ENCODE measurements around the gene ZNF445. TPM values are rescaled to one million over a fixed set of nuclear protein-coding genes. Genes with fewer than 3 reads are reported as not detected.
"Not testable (repeated sequence)": the region's sequence is repeated elsewhere in the genome, so short reads cannot be mapped to it uniquely, and the experiment has no call there.

The ZNF445 gene
- total RNA-seq, 4 donors from 2014 or later: 9.0 to 9.9 (median 9.2) TPM

GRCh38 chr3:44478055-44478468, 592 bp upstream of the ZNF445 start:
- Histone ChIP-seq H3K27ac (no peak overlapping the region), H3K36me3 (no peaks in the 10 kb centered on the region), H3K4me3 (replicated peaks in 1 of 3) (peak overlapping the region in 1 of 3 donors; percentile 79), H3K4me1 (peaks cover 7 to 13% of the 10 kb centered on the region in 2 donors), H3K9me3 (no peaks in the 10 kb centered on the region), H3K27me3 (no peaks in the 10 kb centered on the region)
- intact Hi-C loops (cut with DNase I): no loop called here
- no peak for TF ChIP-seq POLR2A (IDR thresholded peaks at IDR 0.05)
- TF ChIP-seq, protein P1, sequence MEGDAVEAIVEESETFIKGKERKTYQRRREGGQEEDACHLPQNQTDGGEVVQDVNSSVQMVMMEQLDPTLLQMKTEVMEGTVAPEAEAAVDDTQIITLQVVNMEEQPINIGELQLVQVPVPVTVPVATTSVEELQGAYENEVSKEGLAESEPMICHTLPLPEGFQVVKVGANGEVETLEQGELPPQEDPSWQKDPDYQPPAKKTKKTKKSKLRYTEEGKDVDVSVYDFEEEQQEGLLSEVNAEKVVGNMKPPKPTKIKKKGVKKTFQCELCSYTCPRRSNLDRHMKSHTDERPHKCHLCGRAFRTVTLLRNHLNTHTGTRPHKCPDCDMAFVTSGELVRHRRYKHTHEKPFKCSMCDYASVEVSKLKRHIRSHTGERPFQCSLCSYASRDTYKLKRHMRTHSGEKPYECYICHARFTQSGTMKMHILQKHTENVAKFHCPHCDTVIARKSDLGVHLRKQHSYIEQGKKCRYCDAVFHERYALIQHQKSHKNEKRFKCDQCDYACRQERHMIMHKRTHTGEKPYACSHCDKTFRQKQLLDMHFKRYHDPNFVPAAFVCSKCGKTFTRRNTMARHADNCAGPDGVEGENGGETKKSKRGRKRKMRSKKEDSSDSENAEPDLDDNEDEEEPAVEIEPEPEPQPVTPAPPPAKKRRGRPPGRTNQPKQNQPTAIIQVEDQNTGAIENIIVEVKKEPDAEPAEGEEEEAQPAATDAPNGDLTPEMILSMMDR (IDR thresholded peaks at IDR 0.05): no peak
- DNase-seq: no peak
- 59 to 60% methylated on average over 4 of the region's 4 CpGs for WGBS, 2 donors

GRCh38 chr3:44476963-44477311, 533 bp downstream of the ZNF445 start:
- intact Hi-C loops (cut with DNase I): no loop called here
- no peak for DNase-seq
- Histone ChIP-seq H3K4me3 (replicated peaks in 1 of 3) (peak overlapping the region in 2 of 3 donors; percentile 79 to 84), H3K4me1 (peaks cover 7 to 13% of the 10 kb centered on the region in 2 donors), H3K27ac (peak overlapping the region in 1 of 3 donors; percentile 26), H3K36me3 (no peaks in the 10 kb centered on the region), H3K9me3 (no peaks in the 10 kb centered on the region), H3K27me3 (no peaks in the 10 kb centered on the region)
- 1% methylated on average over 5 of the region's 5 CpGs for WGBS, 2 donors
- TF ChIP-seq, protein P1 (IDR thresholded peaks at IDR 0.05): no peak
- TF ChIP-seq POLR2A (IDR thresholded peaks at IDR 0.05): no peak

- no peak for DNase-seq
- no peak overlapping the region for H3K27ac ChIP-seq
- 43 to 58% methylated on average over 6 of the region's 6 CpGs for WGBS, 2 donors
- no peaks in the 10 kb centered on the region for H3K36me3 ChIP-seq
- intact Hi-C loops (cut with DNase I): no loop called here
- H3K27me3 ChIP-seq: no peaks in the 10 kb centered on the region
- no peak overlapping the region for H3K4me3 ChIP-seq (replicated peaks in 1 of 3)
- peaks cover 7 to 13% of the 10 kb centered on the region in 2 donors for H3K4me1 ChIP-seq
- H3K9me3 ChIP-seq: no peaks in the 10 kb centered on the region
- TF ChIP-seq, protein P1 (IDR thresholded peaks at IDR 0.05): no peak
- TF ChIP-seq POLR2A (IDR thresholded peaks at IDR 0.05): no peak
Measured at GRCh38 chr3:44476181-44476611, 1.3 kb downstream of the ZNF445 start.

DNA sequence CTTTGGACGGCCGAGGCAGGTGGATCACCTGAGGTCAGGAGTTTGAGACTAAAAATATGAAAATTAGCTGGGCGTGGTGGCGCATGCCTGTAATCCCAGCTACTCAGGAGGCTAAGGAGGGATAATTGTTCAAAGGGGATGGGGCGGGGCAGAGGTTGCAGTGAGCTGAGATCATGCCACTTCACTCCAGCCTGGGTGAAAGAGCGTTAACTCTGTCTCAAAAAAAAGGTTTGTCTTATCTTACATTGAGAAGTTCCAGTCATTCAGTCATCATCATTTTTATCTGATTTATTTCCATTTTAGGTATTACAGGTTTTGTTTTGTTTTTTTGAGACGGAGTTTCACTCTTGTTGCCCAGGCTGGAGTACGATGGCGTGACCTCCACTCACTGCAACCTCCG, 2.6 kb downstream of the ZNF445 start:
- H3K9me3 ChIP-seq; intact Hi-C loops (cut with DNase I); DNase-seq; H3K36me3 ChIP-seq; H3K27ac ChIP-seq; H3K27me3 ChIP-seq; H3K4me3 ChIP-seq (replicated peaks in 1 of 3): not testable (repeated sequence)
- WGBS, 2 donors: 94 to 98% methylated on average over 10 of the region's 10 CpGs
- peaks cover 7 to 13% of the 10 kb centered on the region in 2 donors for H3K4me1 ChIP-seq

- no peak for DNase-seq
- Histone ChIP-seq H3K4me1 (no peaks in the 10 kb centered on the region), H3K4me3 (replicated peaks in 1 of 3) (no peak overlapping the region), H3K27me3 (no peaks in the 10 kb centered on the region), H3K27ac (no peak overlapping the region), H3K36me3 (no peaks in the 10 kb centered on the region), H3K9me3 (no peaks in the 10 kb centered on the region)
- TF ChIP-seq, protein P1 (IDR thresholded peaks at IDR 0.05): no peak
- no peak for TF ChIP-seq POLR2A (IDR thresholded peaks at IDR 0.05)
- intact Hi-C loops (cut with DNase I): no loop called here
- 88 to 93% methylated on average over 1 of the region's 1 CpG for WGBS, 2 donors
Measured at GRCh38 chr3:44470430-44470829, 7.0 kb downstream of the ZNF445 start.

DNA sequence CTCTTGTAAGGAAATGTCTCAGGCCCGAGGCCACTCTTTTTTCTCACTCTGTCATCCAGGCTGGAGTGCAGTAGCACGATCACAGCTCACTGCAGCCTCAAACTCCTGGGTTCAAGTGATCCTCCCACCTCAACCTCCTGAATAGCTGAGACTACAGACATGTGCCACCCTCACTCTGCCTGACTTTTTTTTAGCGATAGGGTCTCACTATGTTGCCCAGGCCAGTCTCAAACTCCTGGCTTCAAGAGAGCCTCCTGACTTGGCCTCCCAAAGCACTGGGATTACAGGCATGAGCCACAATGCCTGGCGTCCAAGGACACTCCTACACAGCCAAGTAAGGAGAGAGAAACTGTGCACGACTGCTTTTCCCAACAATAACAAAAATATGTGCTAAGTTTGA, 7.6 kb downstream of the ZNF445 start:
- H3K9me3 ChIP-seq: no peaks in the 10 kb centered on the region
- no peaks in the 10 kb centered on the region for H3K27me3 ChIP-seq
- H3K36me3 ChIP-seq: no peaks in the 10 kb centered on the region
- TF ChIP-seq, protein P1 (IDR thresholded peaks at IDR 0.05): no peak
- TF ChIP-seq POLR2A (IDR thresholded peaks at IDR 0.05): no peak
- WGBS, 2 donors: 77% methylated on average over 5 of the region's 5 CpGs
- intact Hi-C loops (cut with DNase I): no loop called here
- DNase-seq: no peak
- H3K4me1 ChIP-seq: no peaks in the 10 kb centered on the region
- no peak overlapping the region for H3K4me3 ChIP-seq (replicated peaks in 1 of 3)
- no peak overlapping the region for H3K27ac ChIP-seq

All from thyroid gland (tissue), 4 donors.